Keratinocyte (primary cell): ENCODE measurements around the gene ADGRA1. TPM values are rescaled to one million over a fixed set of nuclear protein-coding genes. Genes with fewer than 3 reads are reported as not detected.

Experiments
- DNase-seq: peaks from one replicate; pipeline ENCODE4 v3.0.0-alpha.2; 2011; ENCODE audit warnings: low read depth, missing footprints, low spot score
- FAIRE-seq: peaks from 2 replicates; lab custom pipeline; 2011; peaks lifted over from hg19 to GRCh38; lab: Jason Lieb, UNC
- H2AFZ ChIP-seq: 2 replicates; pipeline ENCODE4 v1.6.0; 2012; ENCODE audit warnings: low read length, control low read depth, inconsistent platforms; ENCODE audit not compliant: control insufficient read depth
- H3K27ac ChIP-seq: 2 replicates; pipeline ENCODE4 v1.5.1; 2011; ENCODE audit warnings: low read length; ENCODE audit not compliant: control insufficient read depth, insufficient read depth
- H3K27me3 ChIP-seq: 3 replicates; pipeline ENCODE4 v1.6.0; 2011; ENCODE audit warnings: low read length; ENCODE audit not compliant: control insufficient read depth, insufficient read depth; ENCODE audit errors: extremely low read depth
- H3K36me3 ChIP-seq, 2 experiments: 2 replicates in 1 of 2; 3 replicates in 1 of 2; pipeline ENCODE4 v1.5.1; 2011; ENCODE audit warnings: low read length in 2 of 2, mild to moderate bottlenecking in 1 of 2; ENCODE audit not compliant: control insufficient read depth in 2 of 2, insufficient read depth in 2 of 2; ENCODE audit errors: extremely low read depth in 1 of 2
- H3K4me1 ChIP-seq: 3 replicates; pipeline ENCODE4 v1.5.1; 2011; ENCODE audit warnings: low read length; ENCODE audit not compliant: control insufficient read depth, insufficient read depth; ENCODE audit errors: extremely low read depth
- H3K4me2 ChIP-seq: 3 replicates; pipeline ENCODE4 v1.6.0; 2011; ENCODE audit warnings: low read depth, low read length; ENCODE audit not compliant: control insufficient read depth, insufficient read depth; ENCODE audit errors: extremely low read depth
- H3K4me3 ChIP-seq, 3 experiments: fragments of 200-600 bp in 1 of 3; sonication (generic) in 1 of 3; 2 replicates in 2 of 3; 3 replicates in 1 of 3; pipeline ENCODE4 v1.5.1; 2011 to 2016; ENCODE audit warnings: low read length in 3 of 3, mild to moderate bottlenecking in 3 of 3, control low read depth in 2 of 3, inconsistent platforms in 1 of 3, low read depth in 1 of 3, mixed read lengths in 1 of 3, mixed run types in 1 of 3, moderate library complexity in 1 of 3; ENCODE audit not compliant: control insufficient read depth in 2 of 3, insufficient read depth in 2 of 3; ENCODE audit errors: extremely low read depth in 1 of 3
- H3K79me2 ChIP-seq: 2 replicates; pipeline ENCODE4 v1.6.0; 2012; ENCODE audit warnings: low read length; ENCODE audit not compliant: control insufficient read depth, insufficient read depth
- H3K9ac ChIP-seq: 3 replicates; pipeline ENCODE4 v1.6.0; 2011; ENCODE audit warnings: low read length; ENCODE audit not compliant: control insufficient read depth, insufficient read depth; ENCODE audit errors: extremely low read depth
- H3K9me1 ChIP-seq: 3 replicates; pipeline ENCODE4 v1.6.0; 2011; ENCODE audit warnings: low read length; ENCODE audit not compliant: control insufficient read depth, insufficient read depth; ENCODE audit errors: extremely low read depth
- H3K9me3 ChIP-seq: 2 replicates; pipeline ENCODE4 v1.5.1; 2012; ENCODE audit warnings: low read depth, low read length; ENCODE audit not compliant: control insufficient read depth
- H4K20me1 ChIP-seq: 3 replicates; pipeline ENCODE4 v1.6.0; 2011; ENCODE audit warnings: low read length; ENCODE audit not compliant: control insufficient read depth, insufficient read depth; ENCODE audit errors: extremely low read depth
- EZH2 ChIP-seq: IDR thresholded peaks from one replicate; pipeline ENCODE4 v1.6.1; 2012; ENCODE audit warnings: inconsistent platforms, mild to moderate bottlenecking, low read length, moderate library complexity
- dilution Hi-C: fragments of 300-500 bp; cut with MboI; formaldehyde crosslinking; loops from one replicate; pipeline ENCODE4 v1.7.0; 2020; ENCODE audit warnings: low sequenced_read_pairs; ENCODE audit not compliant: extremely low pct_ligation_motif_present
- polyA plus RNA-seq, 5 experiments: library from polyadenylated mRNA; depleted of rRNA in 3 of 5; stranded (reverse) in 3 of 5; stranded (forward) in 1 of 5; unstranded in 1 of 5; fragments of >200 nt; gene quantifications; 1 replicate in 1 of 5; 2 replicates in 3 of 5; 3 replicates in 1 of 5; pipeline versions ENCODE4 v1.2.1 to v1.2.3, GENCODE V29; 2011 to 2012; ENCODE audit warnings: missing spikeins in 2 of 5, low read depth in 1 of 5, low replicate concordance in 1 of 5
- TF ChIP-seq, protein P1 (sequence below), 3 experiments: IDR thresholded peaks in 1 of 3; conservative IDR thresholded peaks in 1 of 3; optimal IDR thresholded peaks in 1 of 3; 2 replicates in 2 of 3; 3 replicates in 1 of 3; pipeline versions ENCODE3 to v1.5.1; 2011; ENCODE audit warnings: low read length in 3 of 3, mild to moderate bottlenecking in 3 of 3, moderate library complexity in 2 of 3, control low read depth in 1 of 3, inconsistent platforms in 1 of 3; ENCODE audit not compliant: insufficient read depth in 2 of 3; ENCODE audit errors: extremely low read depth in 1 of 3

Gene ADGRA1
- polyA plus RNA-seq, 1 donor (not counting 4 experiments of a cell fraction or from before 2014, with no cell fraction given) = not detected

GRCh38 chr10:133129071-133129858 lies 41.5 kb downstream of the ADGRA1 start:
- no peak for FAIRE-seq
- dilution Hi-C loops = no loop called here
- H3K4me2 ChIP-seq = no peak overlapping the region

GRCh38 chr10:133129859-133130495 lies 42.3 kb downstream of the ADGRA1 start:
- H3K9me3 ChIP-seq = peaks cover 7% of the 10 kb centered on the region
- no peak overlapping the region for H3K4me3 ChIP-seq
- no peaks in the 10 kb centered on the region for H3K36me3 ChIP-seq
- no peaks in the 10 kb centered on the region for H3K9me1 ChIP-seq
- no peak overlapping the region for H3K4me2 ChIP-seq
- H3K9ac ChIP-seq = no peak overlapping the region
- TF ChIP-seq, protein P1, sequence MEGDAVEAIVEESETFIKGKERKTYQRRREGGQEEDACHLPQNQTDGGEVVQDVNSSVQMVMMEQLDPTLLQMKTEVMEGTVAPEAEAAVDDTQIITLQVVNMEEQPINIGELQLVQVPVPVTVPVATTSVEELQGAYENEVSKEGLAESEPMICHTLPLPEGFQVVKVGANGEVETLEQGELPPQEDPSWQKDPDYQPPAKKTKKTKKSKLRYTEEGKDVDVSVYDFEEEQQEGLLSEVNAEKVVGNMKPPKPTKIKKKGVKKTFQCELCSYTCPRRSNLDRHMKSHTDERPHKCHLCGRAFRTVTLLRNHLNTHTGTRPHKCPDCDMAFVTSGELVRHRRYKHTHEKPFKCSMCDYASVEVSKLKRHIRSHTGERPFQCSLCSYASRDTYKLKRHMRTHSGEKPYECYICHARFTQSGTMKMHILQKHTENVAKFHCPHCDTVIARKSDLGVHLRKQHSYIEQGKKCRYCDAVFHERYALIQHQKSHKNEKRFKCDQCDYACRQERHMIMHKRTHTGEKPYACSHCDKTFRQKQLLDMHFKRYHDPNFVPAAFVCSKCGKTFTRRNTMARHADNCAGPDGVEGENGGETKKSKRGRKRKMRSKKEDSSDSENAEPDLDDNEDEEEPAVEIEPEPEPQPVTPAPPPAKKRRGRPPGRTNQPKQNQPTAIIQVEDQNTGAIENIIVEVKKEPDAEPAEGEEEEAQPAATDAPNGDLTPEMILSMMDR (optimal IDR thresholded peaks at IDR 0.05 in 1 of 3, IDR thresholded peaks at IDR 0.05 in 1 of 3, conservative IDR thresholded peaks at IDR 0.05 in 1 of 3; ENCODE audit: extremely low read depth in 1 of 3, insufficient read depth in 2 of 3, low read length in 3 of 3) = no peak
- no peak for TF ChIP-seq EZH2
- dilution Hi-C loops = no loop called here
- H3K4me1 ChIP-seq = no peaks in the 10 kb centered on the region
- DNase-seq (no peak), FAIRE-seq (no peak)
- H3K79me2 ChIP-seq = no peaks in the 10 kb centered on the region
- no peaks in the 10 kb centered on the region for H3K27me3 ChIP-seq
- no peak overlapping the region for H2AFZ ChIP-seq
- no peaks in the 10 kb centered on the region for H4K20me1 ChIP-seq
- no peak overlapping the region for H3K27ac ChIP-seq

More at GRCh38 chr10:133129071-133129858, 41.5 kb downstream of the ADGRA1 start:
- Histone ChIP-seq H3K9me3 (peaks cover 7% of the 10 kb centered on the region), H3K36me3 (no peaks in the 10 kb centered on the region), H3K9ac (no peak overlapping the region), H4K20me1 (no peaks in the 10 kb centered on the region), H3K79me2 (no peaks in the 10 kb centered on the region), H3K27ac (no peak overlapping the region), H3K27me3 (no peaks in the 10 kb centered on the region), H3K9me1 (no peaks in the 10 kb centered on the region), H2AFZ (no peak overlapping the region), H3K4me1 (no peaks in the 10 kb centered on the region), H3K4me3 (no peak overlapping the region)
- TF ChIP-seq, protein P1 (optimal IDR thresholded peaks at IDR 0.05 in 1 of 3, IDR thresholded peaks at IDR 0.05 in 1 of 3, conservative IDR thresholded peaks at IDR 0.05 in 1 of 3; ENCODE audit: extremely low read depth in 1 of 3, insufficient read depth in 2 of 3, low read length in 3 of 3) = no peak
- no peak for TF ChIP-seq EZH2
- no peak for DNase-seq
